Activated CD8-positive, alpha-beta T cell treated with anti-CD3 and anti-CD28 coated beads for 36 hours (primary cell): ENCODE data around the gene SETX. TPM values are rescaled to one million over a fixed set of nuclear protein-coding genes. Genes with fewer than 3 reads are reported as not detected.
A peak's percentile ranks its signal among the peaks of the same experiment; 100 is the strongest.

ENCODE experiments used
- ATAC-seq: fragments of 200-7000 bp; cut with Tn5 transposase; one replicate; pipeline ENCODE4 v1.10.0; 2021; ENCODE audit warnings: mild to moderate bottlenecking, moderate library complexity
- CTCF ChIA-PET: fragments of 350-600 bp; sonication (Branson Sonifier 250); formaldehyde crosslinking; loops from one replicate; lab custom pipeline; 2021; ENCODE audit warnings: antibody characterized with exemption; lab: Charles Lee
- POLR2A ChIA-PET: fragments of 350-600 bp; sonication (Branson Sonifier 250); formaldehyde crosslinking; loops from one replicate; lab custom pipeline; 2021; ENCODE audit warnings: antibody characterized with exemption; lab: Charles Lee
- DNase-seq: peaks from one replicate; pipeline ENCODE4 v3.0.0-alpha.2; 2020
- H3K27ac Mint-ChIP-seq: one replicate; pipeline ENCODE4 v1.8.0; 2021; ENCODE audit warnings: mild to moderate bottlenecking, mixed read lengths
- H3K27me3 Mint-ChIP-seq: one replicate; pipeline ENCODE4 v1.8.0; 2021; ENCODE audit warnings: mixed read lengths
- H3K36me3 Mint-ChIP-seq: one replicate; pipeline ENCODE4 v1.8.0; 2021; ENCODE audit warnings: low read depth, mixed read lengths
- H3K4me1 Mint-ChIP-seq: one replicate; pipeline ENCODE4 v1.8.0; 2021; ENCODE audit warnings: low read depth, mixed read lengths
- H3K4me3 Mint-ChIP-seq: one replicate; pipeline ENCODE4 v1.8.0; 2021; ENCODE audit warnings: mild to moderate bottlenecking, moderate library complexity, mixed read lengths
- H3K9me3 Mint-ChIP-seq: one replicate; pipeline ENCODE4 v1.8.0; 2021; ENCODE audit warnings: mixed read lengths
- intact Hi-C: fragments of 100-400 bp; cut with micrococcal nuclease; formaldehyde crosslinking; loops from one replicate; pipeline ENCODE4 v1.10.0; 2022
- total RNA-seq, 2 experiments: library from RNA; stranded (reverse); gene quantifications; one replicate each; pipeline ENCODE4 v1.2.3, GENCODE V29; 2021
- TF ChIP-seq, protein P1 (sequence below): fragments of 200-600 bp; IDR thresholded peaks from one replicate; pipeline ENCODE4 v1.8.0; 2022; ENCODE audit warnings: antibody characterized with exemption, mild to moderate bottlenecking

Gene SETX
- total RNA-seq, 2 experiments from 2014 or later, result 32.6 to 33.8 TPM

GRCh38 chr9:132391449-132391848 lies 36.7 kb upstream of the SETX start:
- H3K4me3 Mint-ChIP-seq, result no peak overlapping the region
- no peaks in the 10 kb centered on the region for H3K9me3 Mint-ChIP-seq
- POLR2A ChIA-PET, result no interaction called here
- TF ChIP-seq, protein P1, sequence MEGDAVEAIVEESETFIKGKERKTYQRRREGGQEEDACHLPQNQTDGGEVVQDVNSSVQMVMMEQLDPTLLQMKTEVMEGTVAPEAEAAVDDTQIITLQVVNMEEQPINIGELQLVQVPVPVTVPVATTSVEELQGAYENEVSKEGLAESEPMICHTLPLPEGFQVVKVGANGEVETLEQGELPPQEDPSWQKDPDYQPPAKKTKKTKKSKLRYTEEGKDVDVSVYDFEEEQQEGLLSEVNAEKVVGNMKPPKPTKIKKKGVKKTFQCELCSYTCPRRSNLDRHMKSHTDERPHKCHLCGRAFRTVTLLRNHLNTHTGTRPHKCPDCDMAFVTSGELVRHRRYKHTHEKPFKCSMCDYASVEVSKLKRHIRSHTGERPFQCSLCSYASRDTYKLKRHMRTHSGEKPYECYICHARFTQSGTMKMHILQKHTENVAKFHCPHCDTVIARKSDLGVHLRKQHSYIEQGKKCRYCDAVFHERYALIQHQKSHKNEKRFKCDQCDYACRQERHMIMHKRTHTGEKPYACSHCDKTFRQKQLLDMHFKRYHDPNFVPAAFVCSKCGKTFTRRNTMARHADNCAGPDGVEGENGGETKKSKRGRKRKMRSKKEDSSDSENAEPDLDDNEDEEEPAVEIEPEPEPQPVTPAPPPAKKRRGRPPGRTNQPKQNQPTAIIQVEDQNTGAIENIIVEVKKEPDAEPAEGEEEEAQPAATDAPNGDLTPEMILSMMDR, result no peak
- H3K27ac Mint-ChIP-seq, result no peak overlapping the region
- intact Hi-C loops, result no loop called here
- CTCF ChIA-PET, result no interaction called here
- DNase-seq (no peak), ATAC-seq (no peak)
- peaks cover 61% of the 10 kb centered on the region for H3K36me3 Mint-ChIP-seq
- no peaks in the 10 kb centered on the region for H3K4me1 Mint-ChIP-seq
- no peaks in the 10 kb centered on the region for H3K27me3 Mint-ChIP-seq

DNA sequence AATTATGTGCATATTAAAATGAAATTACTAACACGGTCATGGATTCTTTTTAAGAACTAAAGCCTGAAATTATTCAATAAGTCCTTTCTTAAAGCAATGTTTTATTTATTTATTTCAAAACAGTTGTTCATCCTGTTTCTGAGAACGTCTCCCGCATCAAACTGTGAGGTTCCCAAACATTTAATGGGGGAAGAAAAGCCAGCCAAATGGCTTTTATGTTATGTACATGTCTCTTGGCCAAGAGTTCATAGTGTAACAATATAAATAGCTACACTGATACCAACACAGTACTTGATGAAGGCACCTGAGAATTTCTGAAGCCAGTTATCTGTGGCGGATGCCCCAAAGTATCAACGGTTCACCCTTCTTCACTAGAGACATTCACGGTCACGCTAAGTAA lies 36.2 kb upstream of the SETX start:
- ChIA-PET CTCF (no interaction called here), POLR2A (no interaction called here)
- intact Hi-C loops, result no loop called here
- ATAC-seq (no peak), DNase-seq (no peak)
- Mint-ChIP-seq H3K9me3 (no peaks in the 10 kb centered on the region), H3K4me1 (no peaks in the 10 kb centered on the region), H3K27ac (no peak overlapping the region), H3K4me3 (no peak overlapping the region), H3K36me3 (peaks cover 60% of the 10 kb centered on the region), H3K27me3 (no peaks in the 10 kb centered on the region)
- TF ChIP-seq, protein P1, result no peak

- Mint-ChIP-seq H3K36me3 (peaks cover 72% of the 10 kb centered on the region), H3K27ac (no peak overlapping the region), H3K27me3 (no peaks in the 10 kb centered on the region), H3K9me3 (no peaks in the 10 kb centered on the region), H3K4me3 (no peak overlapping the region), H3K4me1 (peaks cover 21% of the 10 kb centered on the region)
- no peak for ATAC-seq
- no peak for DNase-seq
- CTCF ChIA-PET, result no interaction called here
- TF ChIP-seq, protein P1, result no peak
- intact Hi-C loops, result no loop called here
- POLR2A ChIA-PET, result interaction anchor here (0.6 to 0.7 kb wide), 2 partner anchors 66 to 305 kb away, joined by 3 read pairs; no protein-coding TSS in a partner anchor
Observed at GRCh38 chr9:132387133-132387532, 32.3 kb upstream of the SETX start.

DNA sequence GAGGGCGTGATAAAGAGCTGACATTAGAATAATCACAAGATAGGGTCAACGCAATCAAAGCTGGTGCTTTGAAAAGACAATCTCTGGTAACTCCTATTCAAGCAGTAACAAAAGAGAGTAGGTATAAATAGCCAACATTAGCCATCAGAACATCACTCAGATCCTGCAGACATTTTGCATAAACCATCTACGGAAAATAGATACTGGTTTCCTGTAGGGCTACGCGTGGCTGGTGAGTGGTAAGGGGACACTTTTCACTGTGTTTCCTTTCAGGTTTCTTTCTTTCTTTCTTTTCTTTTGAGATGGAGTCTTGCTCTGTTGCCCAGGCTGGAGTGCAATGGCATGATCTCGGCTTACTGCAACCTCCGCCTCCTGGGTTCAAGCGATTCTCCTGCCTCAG lies 29.6 kb upstream of the SETX start:
- intact Hi-C loops, result no loop called here
- H3K27ac Mint-ChIP-seq, result peak overlapping the region; percentile 53
- POLR2A ChIA-PET, result interaction anchor here (1.1 to 2.1 kb wide), 4 partner anchors 11 to 64 kb away, joined by 3 to 6 read pairs (median 4); no protein-coding TSS in a partner anchor
- TF ChIP-seq, protein P1, result no peak
- DNase-seq, result no peak
- no peak for ATAC-seq
- H3K36me3 Mint-ChIP-seq, result peaks cover 60% of the 10 kb centered on the region
- no peaks in the 10 kb centered on the region for H3K27me3 Mint-ChIP-seq
- CTCF ChIA-PET, result interaction anchor here (1.1 kb wide), 1 partner anchor 148 kb away, joined by 3 read pairs; no protein-coding TSS in a partner anchor
- no peak overlapping the region for H3K4me3 Mint-ChIP-seq
- H3K9me3 Mint-ChIP-seq, result no peaks in the 10 kb centered on the region
- peaks cover 29% of the 10 kb centered on the region for H3K4me1 Mint-ChIP-seq

- Mint-ChIP-seq H3K36me3 (peaks cover 57% of the 10 kb centered on the region), H3K4me3 (no peak overlapping the region), H3K9me3 (no peaks in the 10 kb centered on the region), H3K4me1 (peaks cover 29% of the 10 kb centered on the region), H3K27me3 (no peaks in the 10 kb centered on the region), H3K27ac (peak overlapping the region; percentile 48)
- POLR2A ChIA-PET, result interaction anchor here (1.1 to 2.1 kb wide), 4 partner anchors 10 to 63 kb away, joined by 3 to 6 read pairs (median 4); no protein-coding TSS in a partner anchor
- DNase-seq (no peak), ATAC-seq (no peak)
- intact Hi-C loops, result no loop called here
- CTCF ChIA-PET, result interaction anchor here (1.1 kb wide), 1 partner anchor 147 kb away, joined by 3 read pairs; no protein-coding TSS in a partner anchor
- TF ChIP-seq, protein P1, result no peak
Observed at GRCh38 chr9:132383462-132383883, 28.7 kb upstream of the SETX start.
